HEK293T (cell line): ENCODE data around the gene MAIP1.

Experiments
- FOXK2 ChIP-seq: fragments of 450-650 bp; IDR thresholded peaks from 2 replicates; pipeline ENCODE4 v1.6.1; 2016; ENCODE audit warnings: mild to moderate bottlenecking
- FOXM1 ChIP-seq: fragments of 450-650 bp; IDR thresholded peaks from 2 replicates; pipeline ENCODE4 v1.6.1; 2017; ENCODE audit warnings: mild to moderate bottlenecking, borderline replicate concordance

- TF ChIP-seq FOXM1 (no peak), FOXK2 (no peak)
Observed at GRCh38 chr2:200003444-200003843, 48.1 kb downstream of the MAIP1 start.
